Common myeloid progenitor, CD34-positive (primary cell): ENCODE data around the gene TMTC3.
"Not testable (repeated sequence)": the region's sequence is repeated elsewhere in the genome, so short reads cannot be mapped to it uniquely, and the experiment has no call there.

Experiments used
- CTCF ChIA-PET: fragments of 350-600 bp; sonication (Branson Sonifier 250); formaldehyde crosslinking; loops from one replicate; lab custom pipeline; 2021; ENCODE audit warnings: antibody characterized with exemption; lab: Charles Lee
- POLR2A ChIA-PET: fragments of 350-600 bp; sonication (Branson Sonifier 250); formaldehyde crosslinking; loops from one replicate; lab custom pipeline; 2021; ENCODE audit warnings: antibody characterized with exemption; lab: Charles Lee
- DNase-seq, 3 donors: peaks; one replicate each; pipeline versions ENCODE4 v3.0.0 to v3.0.0-alpha.2; 2013
- H3K27ac ChIP-seq, 2 experiments: 1 replicate in 1 of 2; 2 replicates in 1 of 2; pipeline ENCODE4 v1.7.0; 2013; ENCODE audit warnings: inconsistent platforms in 2 of 2, low read length in 2 of 2, mild to moderate bottlenecking in 2 of 2, low read depth in 1 of 2, moderate library complexity in 1 of 2; ENCODE audit not compliant: severe bottlenecking in 2 of 2, insufficient read depth in 1 of 2, poor library complexity in 1 of 2
- H3K27me3 ChIP-seq, 5 experiments: replicated peaks in 2 of 5; 1 replicate in 3 of 5; 2 replicates in 2 of 5; pipeline versions ENCODE4 v1.6.1 to v1.7.0; 2013; ENCODE audit warnings: low read length in 4 of 5, mild to moderate bottlenecking in 2 of 5, moderate library complexity in 2 of 5, inconsistent platforms in 1 of 5; ENCODE audit not compliant: insufficient read depth in 5 of 5, control insufficient read depth in 4 of 5
- H3K36me3 ChIP-seq, 4 experiments: 1 replicate in 2 of 4; 2 replicates in 2 of 4; pipeline versions ENCODE4 v1.6.1 to v1.7.0; 2013; ENCODE audit warnings: low read length in 3 of 4, control low read depth in 1 of 4, mild to moderate bottlenecking in 1 of 4; ENCODE audit not compliant: control insufficient read depth in 4 of 4, insufficient read depth in 4 of 4
- H3K4me1 ChIP-seq, 4 experiments: 1 replicate in 3 of 4; 2 replicates in 1 of 4; pipeline versions ENCODE4 v1.6.1 to v1.7.1; 2013; ENCODE audit warnings: low read length in 3 of 4, mild to moderate bottlenecking in 3 of 4, control low read depth in 1 of 4, inconsistent platforms in 1 of 4, moderate library complexity in 1 of 4; ENCODE audit not compliant: control insufficient read depth in 4 of 4, insufficient read depth in 4 of 4; ENCODE audit errors: control extremely low read depth in 1 of 4
- H3K4me3 ChIP-seq, 7 experiments: 1 replicate in 4 of 7; 2 replicates in 3 of 7; pipeline versions ENCODE4 v1.5.1 to v1.7.0; 2013; ENCODE audit warnings: mild to moderate bottlenecking in 7 of 7, low read length in 6 of 7, moderate library complexity in 6 of 7, inconsistent platforms in 2 of 7, low read depth in 2 of 7, control low read depth in 1 of 7; ENCODE audit not compliant: insufficient read depth in 4 of 7, control insufficient read depth in 1 of 7; ENCODE audit errors: extremely low read depth in 1 of 7
- H3K9me3 ChIP-seq, 5 experiments: 1 replicate in 4 of 5; 2 replicates in 1 of 5; pipeline versions ENCODE4 v1.6.1 to v1.7.1; 2013; ENCODE audit warnings: low read length in 4 of 5, mild to moderate bottlenecking in 2 of 5, inconsistent platforms in 1 of 5, low read depth in 1 of 5, moderate library complexity in 1 of 5; ENCODE audit not compliant: control insufficient read depth in 4 of 5, insufficient read depth in 2 of 5; ENCODE audit errors: control extremely low read depth in 1 of 5
- WGBS: methylation state at CpG from one replicate; pipeline ENCODE4 v1.1.5; 2013; ENCODE audit not compliant: insufficient coverage; 5-methylcytosine and 5-hydroxymethylcytosine counted together

TMTC3 gene

GRCh38 chr12:88122666-88123065 lies 19.4 kb upstream of the TMTC3 start:
- no peaks in the 10 kb centered on the region for H3K27me3 ChIP-seq
- 43% methylated on average over 2 of the region's 4 CpGs for WGBS
- H3K36me3 ChIP-seq: peaks cover 7 to 25% (median 16%) of the 10 kb centered on the region in 4 experiments
- no peaks in the 10 kb centered on the region for H3K9me3 ChIP-seq
- H3K27ac ChIP-seq: no peak overlapping the region
- H3K4me1 ChIP-seq: no peaks in the 10 kb centered on the region
- DNase-seq: no peak
- CTCF ChIA-PET: interaction anchor here (1.0 to 1.8 kb wide), 3 partner anchors 14 to 871 kb away, joined by 3 read pairs; no protein-coding TSS in a partner anchor
- no peak overlapping the region for H3K4me3 ChIP-seq
- POLR2A ChIA-PET: no interaction called here

GRCh38 chr12:88127099-88127498 lies 15.0 kb upstream of the TMTC3 start:
- no peak for DNase-seq
- Histone ChIP-seq H3K27ac (no peak overlapping the region), H3K4me1 (no peaks in the 10 kb centered on the region), H3K4me3 (no peak overlapping the region), H3K36me3 (peaks cover 6 to 28% (median 9%) of the 10 kb centered on the region in 4 experiments), H3K27me3 (no peaks in the 10 kb centered on the region), H3K9me3 (no peaks in the 10 kb centered on the region)
- 100% methylated on average over 3 of the region's 3 CpGs for WGBS
- CTCF ChIA-PET: interaction anchor here (1.7 kb wide), 1 partner anchor 8 kb away, joined by 6 read pairs; no protein-coding TSS in a partner anchor
- POLR2A ChIA-PET: no interaction called here

- ChIA-PET CTCF (interaction anchor here (1.7 kb wide), 1 partner anchor 9 kb away, joined by 6 read pairs; no protein-coding TSS in a partner anchor), POLR2A (no interaction called here)
- H3K36me3 ChIP-seq: peaks cover 6 to 24% (median 8%) of the 10 kb centered on the region in 4 experiments
- H3K4me1 ChIP-seq: no peaks in the 10 kb centered on the region
- no peak overlapping the region for H3K27ac ChIP-seq
- H3K9me3 ChIP-seq: no peaks in the 10 kb centered on the region
- DNase-seq: no peak
- 100% methylated on average over 2 of the region's 3 CpGs for WGBS
- no peak overlapping the region for H3K4me3 ChIP-seq
- no peaks in the 10 kb centered on the region for H3K27me3 ChIP-seq
Observed at GRCh38 chr12:88127855-88128254, 14.3 kb upstream of the TMTC3 start.

- H3K4me1 ChIP-seq: no peaks in the 10 kb centered on the region
- H3K9me3 ChIP-seq: no peaks in the 10 kb centered on the region
- ChIA-PET POLR2A (no interaction called here), CTCF (no interaction called here)
- peak in 1 of 3 donors; percentile 11 for DNase-seq
- H3K27me3 ChIP-seq: no peaks in the 10 kb centered on the region
- no peak overlapping the region for H3K4me3 ChIP-seq
- peaks cover 8 to 26% (median 13%) of the 10 kb centered on the region in 4 experiments for H3K36me3 ChIP-seq
- no peak overlapping the region for H3K27ac ChIP-seq
Observed at GRCh38 chr12:88132392-88132791, 9.7 kb upstream of the TMTC3 start.

GRCh38 chr12:88133181-88133580 lies 8.9 kb upstream of the TMTC3 start:
- H3K9me3 ChIP-seq: not testable (repeated sequence)
- WGBS: no CpG with 5 or more reads among the region's 2 CpGs

GRCh38 chr12:88139711-88140110 lies 2.4 kb upstream of the TMTC3 start:
- H3K4me3 ChIP-seq, POLR2A ChIA-PET, H3K9me3 ChIP-seq, H3K27ac ChIP-seq, H3K27me3 ChIP-seq, DNase-seq: not testable (repeated sequence)
- peaks cover 0 to 25% (median 12%) of the 10 kb centered on the region in 4 experiments for H3K36me3 ChIP-seq
- 88% methylated on average over 4 of the region's 4 CpGs for WGBS
- CTCF ChIA-PET: interaction anchor here (1.7 kb wide), 1 partner anchor 12 kb away, joined by 4 read pairs; no protein-coding TSS in a partner anchor
- H3K4me1 ChIP-seq: peaks cover 5 to 13% (median 11%) of the 10 kb centered on the region in 4 experiments

More at GRCh38 chr12:88133181-88133580, 8.9 kb upstream of the TMTC3 start:
- peaks cover 5 to 28% (median 14%) of the 10 kb centered on the region in 4 experiments for H3K36me3 ChIP-seq
- POLR2A ChIA-PET, H3K4me3 ChIP-seq, DNase-seq, H3K27me3 ChIP-seq, H3K4me1 ChIP-seq, H3K27ac ChIP-seq, CTCF ChIA-PET: not testable (repeated sequence)

GRCh38 chr12:88141425-88141773 lies 708 bp upstream of the TMTC3 start:
- H3K36me3 ChIP-seq: peaks cover 0 to 21% (median 8%) of the 10 kb centered on the region in 4 experiments
- POLR2A ChIA-PET: no interaction called here
- no peaks in the 10 kb centered on the region for H3K27me3 ChIP-seq
- H3K9me3 ChIP-seq: no peaks in the 10 kb centered on the region
- no peak for DNase-seq
- 7% methylated on average over 10 of the region's 13 CpGs for WGBS
- peak overlapping the region; percentile 85 to 88 for H3K27ac ChIP-seq
- peak overlapping the region; percentile 81 to 98 (median 93) for H3K4me3 ChIP-seq
- CTCF ChIA-PET: no interaction called here
- H3K4me1 ChIP-seq: peaks cover 5 to 13% (median 11%) of the 10 kb centered on the region in 4 experiments
